Natural killer cell treated with Interleukin-12 subunit alpha and Interleukin-12 subunit beta and Interleukin-15 and Interleukin-18, amount 100 ng/mL, for 72 hours (primary cell): ENCODE results near the gene UIMC1. TPM values are rescaled to one million over a fixed set of nuclear protein-coding genes. Genes with fewer than 3 reads are reported as not detected.

Source experiments
- ATAC-seq, 2 donors: fragments of 150-1000 bp; cut with Tn5 transposase in 1 of 2; sonication (Bioruptor Pico), chemical (Tn5 transposase) in 1 of 2; 2 replicates each; pipeline ENCODE4 v1.10.0; 2021
- DNase-seq: peaks from one replicate; pipeline ENCODE4 v3.0.0; 2022; ENCODE audit warnings: low spot score
- H3K27ac Mint-ChIP-seq, 2 donors: 1 replicate in 1 of 2; 2 replicates in 1 of 2; pipeline ENCODE4 v1.8.0; 2022; ENCODE audit warnings: mixed read lengths in 2 of 2, mild to moderate bottlenecking in 1 of 2, moderate library complexity in 1 of 2
- H3K27me3 Mint-ChIP-seq, 2 donors: 1 replicate in 1 of 2; 2 replicates in 1 of 2; pipeline ENCODE4 v1.8.0; 2022; ENCODE audit warnings: mixed read lengths in 2 of 2
- H3K36me3 Mint-ChIP-seq: one replicate; pipeline ENCODE4 v1.8.0; 2022; ENCODE audit warnings: mixed read lengths
- H3K4me1 Mint-ChIP-seq, 2 donors: 1 replicate in 1 of 2; 2 replicates in 1 of 2; pipeline ENCODE4 v1.8.0; 2022; ENCODE audit warnings: low read depth in 2 of 2, mixed read lengths in 2 of 2, mild to moderate bottlenecking in 1 of 2
- H3K4me3 Mint-ChIP-seq: one replicate; pipeline ENCODE4 v1.8.0; 2022; ENCODE audit warnings: mixed read lengths
- H3K9me3 Mint-ChIP-seq: 2 replicates; pipeline ENCODE4 v1.8.0; 2022; ENCODE audit warnings: mixed read lengths
- total RNA-seq, 2 donors: library from RNA; stranded (reverse); gene quantifications; one replicate each; pipeline ENCODE4 v1.2.3, GENCODE V29; 2022

The UIMC1 gene
- total RNA-seq, 2 donors from 2014 or later, result 41.3 to 74.9 TPM

DNA sequence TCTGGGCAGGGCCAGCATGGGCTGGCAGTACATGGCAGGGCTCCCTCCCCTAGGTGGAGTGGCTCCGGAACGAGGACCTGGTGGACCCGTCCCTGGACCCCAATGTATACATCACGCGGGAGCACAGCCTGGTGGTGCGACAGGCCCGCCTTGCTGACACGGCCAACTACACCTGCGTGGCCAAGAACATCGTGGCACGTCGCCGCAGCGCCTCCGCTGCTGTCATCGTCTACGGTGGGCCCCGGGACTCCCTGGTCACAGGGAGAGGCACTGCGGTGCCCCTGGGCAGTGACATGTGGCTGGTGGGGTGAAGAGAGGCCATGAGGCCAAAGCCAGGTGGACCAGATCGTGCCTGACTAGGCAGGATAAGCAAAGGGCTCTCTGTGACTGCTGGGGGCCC is 137.8 kb downstream of the UIMC1 start:
- Mint-ChIP-seq H3K4me3 (no peak overlapping the region), H3K4me1 (peaks cover 5 to 9% of the 10 kb centered on the region in 2 donors), H3K27ac (no peak overlapping the region), H3K9me3 (no peaks in the 10 kb centered on the region), H3K27me3 (peaks cover 0 to 13% of the 10 kb centered on the region in 2 donors), H3K36me3 (no peaks in the 10 kb centered on the region)
- DNase-seq, result no peak
- no peak for ATAC-seq

DNA sequence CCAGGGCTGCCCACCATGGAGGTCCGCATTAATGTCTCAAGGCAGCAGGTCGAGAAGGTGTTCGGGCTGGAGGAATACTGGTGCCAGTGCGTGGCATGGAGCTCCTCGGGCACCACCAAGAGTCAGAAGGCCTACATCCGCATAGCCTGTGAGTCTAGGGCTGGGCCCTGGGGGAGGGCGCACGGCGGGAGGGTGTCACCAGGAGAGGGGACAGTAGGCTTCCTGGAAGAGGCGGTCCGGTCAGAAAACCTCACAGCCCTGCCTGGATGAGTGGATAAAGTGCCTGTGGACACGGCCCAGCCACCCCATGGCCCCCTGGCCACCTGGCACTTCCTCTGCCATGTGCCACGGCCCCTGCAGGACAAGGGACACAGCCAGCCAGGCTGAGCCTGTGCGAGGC is 138.5 kb downstream of the UIMC1 start:
- ATAC-seq, result peak in 1 of 2 donors; percentile 7
- H3K27ac Mint-ChIP-seq, result no peak overlapping the region
- H3K4me1 Mint-ChIP-seq, result peaks cover 5 to 7% of the 10 kb centered on the region in 2 donors
- peaks cover 0 to 16% of the 10 kb centered on the region in 2 donors for H3K27me3 Mint-ChIP-seq
- no peak overlapping the region for H3K4me3 Mint-ChIP-seq
- no peaks in the 10 kb centered on the region for H3K36me3 Mint-ChIP-seq
- H3K9me3 Mint-ChIP-seq, result no peaks in the 10 kb centered on the region
- DNase-seq, result no peak

- Mint-ChIP-seq H3K36me3 (no peaks in the 10 kb centered on the region), H3K27ac (no peak overlapping the region), H3K4me3 (no peak overlapping the region), H3K4me1 (peaks cover 5 to 6% of the 10 kb centered on the region in 2 donors), H3K27me3 (peaks cover 0 to 22% of the 10 kb centered on the region in 2 donors), H3K9me3 (no peaks in the 10 kb centered on the region)
- DNase-seq (no peak), ATAC-seq (no peak)
Observed at GRCh38 chr5:176866707-176867310, 139.8 kb downstream of the UIMC1 start.

- H3K36me3 Mint-ChIP-seq, result no peaks in the 10 kb centered on the region
- ATAC-seq (no peak), DNase-seq (no peak)
- H3K4me3 Mint-ChIP-seq, result no peak overlapping the region
- no peak overlapping the region for H3K27ac Mint-ChIP-seq
- no peaks in the 10 kb centered on the region for H3K9me3 Mint-ChIP-seq
- peaks cover 0 to 22% of the 10 kb centered on the region in 2 donors for H3K27me3 Mint-ChIP-seq
- peaks cover 5 to 6% of the 10 kb centered on the region in 2 donors for H3K4me1 Mint-ChIP-seq
Observed at GRCh38 chr5:176865964-176866363, 140.6 kb downstream of the UIMC1 start.

DNA sequence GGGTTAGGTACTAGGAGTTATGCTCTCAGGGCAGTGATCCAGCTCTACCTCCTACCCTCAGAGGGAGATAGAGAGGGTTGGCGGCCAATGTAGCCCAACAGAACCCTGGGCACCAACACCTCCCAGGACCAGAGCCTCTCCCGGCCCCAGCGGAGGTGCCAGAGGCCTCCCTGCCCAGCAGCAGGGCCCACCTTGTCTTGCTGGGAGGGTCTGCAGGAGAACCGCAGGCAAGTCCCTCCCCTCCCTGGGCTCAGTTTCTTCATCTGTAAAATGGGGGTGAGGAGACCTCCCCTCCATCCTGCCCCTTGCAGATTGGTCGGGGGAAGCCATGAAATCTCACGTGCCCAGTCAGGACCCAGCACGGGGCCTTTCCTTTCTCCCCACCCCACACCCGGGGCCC is 141.8 kb downstream of the UIMC1 start:
- no peaks in the 10 kb centered on the region for H3K36me3 Mint-ChIP-seq
- H3K4me3 Mint-ChIP-seq, result no peak overlapping the region
- H3K4me1 Mint-ChIP-seq, result no peaks in the 10 kb centered on the region
- H3K27ac Mint-ChIP-seq, result no peak overlapping the region
- no peak for ATAC-seq
- peaks cover 0 to 25% of the 10 kb centered on the region in 2 donors for H3K27me3 Mint-ChIP-seq
- no peaks in the 10 kb centered on the region for H3K9me3 Mint-ChIP-seq
- no peak for DNase-seq

DNA sequence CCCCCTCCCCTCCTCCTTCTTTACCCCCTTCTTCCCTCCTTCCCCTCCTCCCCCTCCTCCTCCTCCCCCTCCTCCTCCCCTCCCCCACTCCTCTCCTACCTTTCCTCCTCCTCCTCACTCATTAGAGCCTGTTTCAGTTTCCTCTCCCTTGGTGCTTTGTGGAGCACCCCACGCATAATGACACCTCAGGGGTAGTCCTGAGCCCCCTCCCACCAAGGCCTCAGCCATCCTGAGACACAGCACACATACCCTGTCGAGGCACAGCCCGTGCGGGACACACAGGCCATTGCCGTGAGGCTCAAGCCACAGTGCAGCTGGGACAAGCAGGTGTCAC is 142.8 kb downstream of the UIMC1 start:
- Mint-ChIP-seq H3K4me3 (no peak overlapping the region), H3K4me1 (no peaks in the 10 kb centered on the region), H3K27ac (no peak overlapping the region), H3K9me3 (no peaks in the 10 kb centered on the region), H3K27me3 (peaks cover 0 to 25% of the 10 kb centered on the region in 2 donors), H3K36me3 (no peaks in the 10 kb centered on the region)
- no peak for ATAC-seq
- no peak for DNase-seq

GRCh38 chr5:176863041-176863764 is 143.4 kb downstream of the UIMC1 start:
- no peaks in the 10 kb centered on the region for H3K36me3 Mint-ChIP-seq
- no peak for DNase-seq
- H3K4me1 Mint-ChIP-seq, result no peaks in the 10 kb centered on the region
- H3K4me3 Mint-ChIP-seq, result no peak overlapping the region
- no peak for ATAC-seq
- no peaks in the 10 kb centered on the region for H3K9me3 Mint-ChIP-seq
- peaks cover 4 to 28% of the 10 kb centered on the region in 2 donors for H3K27me3 Mint-ChIP-seq
- no peak overlapping the region for H3K27ac Mint-ChIP-seq

- no peak for ATAC-seq
- H3K9me3 Mint-ChIP-seq, result no peaks in the 10 kb centered on the region
- no peak overlapping the region for H3K4me3 Mint-ChIP-seq
- DNase-seq, result no peak
- peaks cover 10 to 33% of the 10 kb centered on the region in 2 donors for H3K27me3 Mint-ChIP-seq
- no peak overlapping the region for H3K27ac Mint-ChIP-seq
- H3K36me3 Mint-ChIP-seq, result no peaks in the 10 kb centered on the region
- no peaks in the 10 kb centered on the region for H3K4me1 Mint-ChIP-seq
Observed at GRCh38 chr5:176862330-176862995, 144.1 kb downstream of the UIMC1 start.

DNA sequence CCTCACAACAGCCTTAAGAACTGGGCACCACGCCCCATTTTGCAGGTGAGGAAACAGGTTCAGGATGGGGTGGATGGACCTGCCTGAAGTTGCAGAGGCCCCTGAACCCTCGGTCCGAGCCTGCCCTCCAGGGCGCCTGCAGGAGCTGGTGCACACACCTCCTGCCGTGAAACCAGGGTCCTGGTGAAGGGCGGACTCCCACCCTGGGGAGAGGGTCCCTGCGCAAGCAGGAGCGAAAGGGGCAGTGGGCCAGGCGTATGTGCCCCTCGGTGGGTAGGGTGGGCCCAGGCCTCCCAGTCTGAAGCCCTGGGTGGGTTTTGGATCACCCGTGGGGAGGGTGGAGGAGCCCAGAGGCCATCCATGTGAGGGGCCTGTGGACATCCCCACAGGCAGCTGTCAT is 145.3 kb downstream of the UIMC1 start:
- peaks cover 18 to 33% of the 10 kb centered on the region in 2 donors for H3K27me3 Mint-ChIP-seq
- H3K27ac Mint-ChIP-seq, result no peak overlapping the region
- no peak overlapping the region for H3K4me3 Mint-ChIP-seq
- no peaks in the 10 kb centered on the region for H3K4me1 Mint-ChIP-seq
- no peaks in the 10 kb centered on the region for H3K36me3 Mint-ChIP-seq
- no peak for DNase-seq
- H3K9me3 Mint-ChIP-seq, result no peaks in the 10 kb centered on the region
- ATAC-seq, result peak in 1 of 2 donors; percentile 5

DNA sequence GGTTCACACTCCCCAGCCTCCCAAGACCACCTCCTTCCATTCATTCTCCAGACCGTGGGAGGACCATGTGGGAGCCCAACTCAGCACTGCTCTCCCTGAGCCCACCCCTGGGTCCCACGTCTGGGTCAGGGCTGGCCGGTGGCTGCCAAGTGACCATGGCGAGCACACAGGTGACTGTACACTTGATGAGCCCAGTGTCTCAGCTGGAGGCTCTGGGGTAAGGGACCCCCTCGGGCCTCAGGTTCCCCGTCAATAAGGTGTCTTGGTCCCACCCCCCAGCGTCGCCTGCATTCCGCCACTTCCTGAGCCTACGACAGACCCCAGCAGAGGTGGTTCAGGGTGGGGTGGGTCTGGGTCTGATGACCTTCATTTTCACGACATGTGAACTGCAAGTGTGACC is 146.2 kb downstream of the UIMC1 start:
- Mint-ChIP-seq H3K36me3 (no peaks in the 10 kb centered on the region), H3K4me3 (no peak overlapping the region), H3K4me1 (no peaks in the 10 kb centered on the region), H3K9me3 (no peaks in the 10 kb centered on the region), H3K27me3 (peaks cover 18 to 31% of the 10 kb centered on the region in 2 donors), H3K27ac (no peak overlapping the region)
- ATAC-seq (no peak), DNase-seq (no peak)

DNA sequence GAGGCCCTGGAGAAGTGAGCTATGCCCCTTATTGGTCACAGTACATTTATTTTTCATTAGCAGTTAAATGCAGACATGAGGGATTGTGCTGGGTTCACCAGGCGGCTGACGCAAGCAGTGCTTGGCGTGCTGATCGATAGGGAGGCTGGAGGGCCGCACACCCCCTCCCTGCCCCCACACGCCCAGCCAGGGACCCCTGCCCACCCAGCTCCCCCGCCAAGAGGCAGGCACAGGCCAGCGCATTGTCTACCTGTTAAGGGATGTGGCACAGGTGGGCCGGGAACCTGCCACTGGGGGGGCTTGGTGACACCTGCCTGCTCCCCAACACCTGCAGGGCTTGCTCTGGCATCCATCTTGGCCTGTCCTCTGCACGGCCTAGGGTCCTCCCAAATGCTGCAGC is 146.7 kb downstream of the UIMC1 start:
- no peaks in the 10 kb centered on the region for H3K9me3 Mint-ChIP-seq
- H3K4me1 Mint-ChIP-seq, result no peaks in the 10 kb centered on the region
- no peaks in the 10 kb centered on the region for H3K36me3 Mint-ChIP-seq
- ATAC-seq, result no peak
- H3K4me3 Mint-ChIP-seq, result no peak overlapping the region
- H3K27me3 Mint-ChIP-seq, result peaks cover 18 to 31% of the 10 kb centered on the region in 2 donors
- no peak for DNase-seq
- no peak overlapping the region for H3K27ac Mint-ChIP-seq

DNA sequence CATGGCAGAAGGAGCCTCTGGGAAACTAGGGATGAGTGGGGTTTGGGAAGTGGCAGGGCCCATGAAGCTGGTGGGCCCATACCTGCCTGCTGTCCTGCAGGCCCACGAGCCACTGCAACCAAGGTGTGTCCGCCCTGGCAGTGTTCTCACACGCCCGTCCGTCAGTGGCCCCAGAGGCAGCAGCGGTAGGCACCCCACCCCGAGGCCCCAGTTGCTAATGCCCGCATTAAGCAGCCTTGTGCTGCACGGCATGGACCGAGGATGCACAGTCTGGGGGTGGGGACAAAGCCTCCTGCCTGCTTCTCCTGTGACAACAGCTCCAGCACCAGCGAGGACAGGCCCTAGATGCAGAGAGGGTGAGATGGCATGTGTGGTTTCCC is 148.7 kb downstream of the UIMC1 start:
- Mint-ChIP-seq H3K36me3 (no peaks in the 10 kb centered on the region), H3K9me3 (no peaks in the 10 kb centered on the region), H3K27me3 (peaks cover 18 to 22% of the 10 kb centered on the region in 2 donors), H3K27ac (no peak overlapping the region), H3K4me3 (no peak overlapping the region), H3K4me1 (no peaks in the 10 kb centered on the region)
- ATAC-seq (no peak), DNase-seq (no peak)

DNA sequence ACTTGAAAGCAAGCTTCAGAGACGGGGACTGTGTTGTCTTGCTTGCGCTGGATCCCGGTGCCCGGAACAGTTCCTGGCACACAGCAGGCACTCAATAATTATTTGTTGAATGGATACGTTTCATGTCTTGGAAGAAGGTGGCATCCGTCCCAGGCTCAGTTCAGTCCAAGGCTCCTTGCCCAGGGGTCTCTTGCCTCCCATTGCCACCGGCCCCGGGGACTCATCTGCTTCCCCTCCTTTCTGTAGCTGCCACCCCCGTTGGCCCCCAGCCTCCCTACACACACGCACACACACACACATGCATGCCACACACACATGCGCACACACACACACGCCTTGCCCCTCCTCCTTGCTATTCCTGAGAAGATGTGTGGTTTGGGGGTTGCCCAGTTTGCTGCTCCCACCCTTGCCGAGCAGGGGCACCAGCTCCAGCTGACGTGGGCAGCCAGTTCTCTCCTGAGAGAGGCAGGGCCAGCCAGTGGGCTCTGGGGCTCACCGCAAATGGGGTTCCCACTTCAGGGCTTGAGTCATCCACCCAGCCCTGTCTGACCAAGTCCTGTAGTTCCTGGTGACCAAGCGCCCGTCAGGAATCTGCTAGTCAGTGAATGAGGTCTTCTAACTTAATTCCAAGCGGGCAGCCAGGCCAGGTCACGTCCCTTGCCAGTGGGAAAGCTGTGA is 149.2 kb downstream of the UIMC1 start:
- Mint-ChIP-seq H3K4me1 (no peaks in the 10 kb centered on the region), H3K9me3 (no peaks in the 10 kb centered on the region), H3K4me3 (no peak overlapping the region), H3K27me3 (peaks cover 20 to 22% of the 10 kb centered on the region in 2 donors), H3K27ac (no peak overlapping the region), H3K36me3 (no peaks in the 10 kb centered on the region)
- ATAC-seq (no peak), DNase-seq (no peak)

- peaks cover 21 to 26% of the 10 kb centered on the region in 2 donors for H3K27me3 Mint-ChIP-seq
- no peaks in the 10 kb centered on the region for H3K36me3 Mint-ChIP-seq
- no peaks in the 10 kb centered on the region for H3K9me3 Mint-ChIP-seq
- DNase-seq (no peak), ATAC-seq (no peak)
- no peak overlapping the region for H3K27ac Mint-ChIP-seq
- H3K4me1 Mint-ChIP-seq, result no peaks in the 10 kb centered on the region
- H3K4me3 Mint-ChIP-seq, result no peak overlapping the region
Observed at GRCh38 chr5:176856746-176857145, 149.8 kb downstream of the UIMC1 start.
